Embryonic facial prominence (tissue), 1 donor: ENCODE measurements around the gene EIF4A2.
"Not testable (repeated sequence)": the region's sequence is repeated elsewhere in the genome, so short reads cannot be mapped to it uniquely, and the experiment has no call there.

Experiments used
- DNase-seq: peaks from one replicate; pipeline ENCODE4 v3.0.0-alpha.2; 2016; ENCODE audit errors: extremely low spot score

Gene EIF4A2

GRCh38 chr3:186784820-186785494, 1.6 kb downstream of the EIF4A2 start:
- no peak for DNase-seq

- DNase-seq: no peak
Observed at GRCh38 chr3:186785495-186786018, 2.2 kb downstream of the EIF4A2 start.

GRCh38 chr3:186786922-186787321, 3.5 kb downstream of the EIF4A2 start:
- DNase-seq: no peak

GRCh38 chr3:186787642-186788481, 4.5 kb downstream of the EIF4A2 start:
- DNase-seq: no peak

- no peak for DNase-seq
Observed at GRCh38 chr3:186788482-186789370, 5.3 kb downstream of the EIF4A2 start.

GRCh38 chr3:186789554-186790260, 6.3 kb downstream of the EIF4A2 start:
- DNase-seq: no peak

- DNase-seq: no peak
Observed at GRCh38 chr3:186790261-186790981, 7.0 kb downstream of the EIF4A2 start.

GRCh38 chr3:186798239-186798874, 15.0 kb downstream of the EIF4A2 start:
- no peak for DNase-seq

- no peak for DNase-seq
Observed at GRCh38 chr3:186800285-186800684, 16.9 kb downstream of the EIF4A2 start.

- no peak for DNase-seq
Observed at GRCh38 chr3:186802701-186803100, 19.3 kb downstream of the EIF4A2 start.

- DNase-seq: not testable (repeated sequence)
Observed at GRCh38 chr3:186803447-186803846, 20.1 kb downstream of the EIF4A2 start.

- peak; percentile 73 for DNase-seq
Observed at GRCh38 chr3:186806089-186807055, 23.0 kb downstream of the EIF4A2 start, which contains the start of gene RFC4. TSS of gene RFC4 (minus strand) at chr3:186806482. CDS start at chr3:186804713, 1,769 bp downstream.

GRCh38 chr3:186807231-186807630, 23.9 kb downstream of the EIF4A2 start:
- DNase-seq: no peak

- DNase-seq: no peak
Observed at GRCh38 chr3:186810336-186810996, 27.1 kb downstream of the EIF4A2 start.

GRCh38 chr3:186811313-186811712, 27.9 kb downstream of the EIF4A2 start:
- DNase-seq: not testable (repeated sequence)

GRCh38 chr3:186814100-186814499, 30.7 kb downstream of the EIF4A2 start:
- no peak for DNase-seq

GRCh38 chr3:186815435-186815834, 32.1 kb downstream of the EIF4A2 start:
- DNase-seq: no peak

- DNase-seq: no peak
Observed at GRCh38 chr3:186818516-186818915, 35.1 kb downstream of the EIF4A2 start.
